GM03348 (cell line): ENCODE results near the gene CPSF4L.
"Not testable (repeated sequence)": the region's sequence is repeated elsewhere in the genome, so short reads cannot be mapped to it uniquely, and the experiment has no call there.

Experiments used
- DNase-seq: peaks from one replicate; pipeline ENCODE4 v3.0.0; 2012; ENCODE audit warnings: low spot score

The CPSF4L gene

DNA sequence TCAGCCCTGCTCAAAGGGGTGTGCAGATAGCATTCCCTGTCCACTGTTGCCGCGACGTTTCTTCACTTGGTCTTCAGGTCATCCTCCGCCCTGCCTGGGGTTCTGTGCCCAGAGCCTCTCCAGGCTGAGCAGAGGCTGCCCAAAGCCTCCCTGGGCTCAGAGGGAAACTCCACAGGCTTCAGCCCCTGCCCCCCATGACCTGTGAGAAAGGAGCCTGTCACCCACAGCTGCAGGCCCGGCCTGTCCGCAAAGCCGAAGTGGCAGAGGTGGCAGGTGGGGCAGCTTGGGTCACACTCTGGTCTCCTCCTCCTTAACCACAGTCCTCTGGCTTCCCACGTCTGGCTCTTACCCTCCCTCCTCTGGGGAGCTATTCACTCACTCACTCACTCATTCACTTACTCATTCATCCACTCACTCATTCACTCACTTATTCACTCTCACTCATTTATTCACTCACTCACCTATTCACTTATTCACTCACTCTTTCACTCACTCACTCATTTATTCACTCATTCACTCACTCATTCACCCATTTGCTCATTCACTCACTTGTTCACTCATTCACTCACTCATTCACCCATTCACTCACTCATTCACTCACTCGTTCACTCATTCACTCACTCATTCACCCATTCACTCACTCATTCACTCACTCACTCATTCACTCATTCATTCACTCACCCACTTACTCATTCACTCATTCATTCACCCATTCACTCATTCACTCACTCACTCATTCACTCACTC, 7.1 kb upstream of the CPSF4L start:
- no peak for DNase-seq

DNA sequence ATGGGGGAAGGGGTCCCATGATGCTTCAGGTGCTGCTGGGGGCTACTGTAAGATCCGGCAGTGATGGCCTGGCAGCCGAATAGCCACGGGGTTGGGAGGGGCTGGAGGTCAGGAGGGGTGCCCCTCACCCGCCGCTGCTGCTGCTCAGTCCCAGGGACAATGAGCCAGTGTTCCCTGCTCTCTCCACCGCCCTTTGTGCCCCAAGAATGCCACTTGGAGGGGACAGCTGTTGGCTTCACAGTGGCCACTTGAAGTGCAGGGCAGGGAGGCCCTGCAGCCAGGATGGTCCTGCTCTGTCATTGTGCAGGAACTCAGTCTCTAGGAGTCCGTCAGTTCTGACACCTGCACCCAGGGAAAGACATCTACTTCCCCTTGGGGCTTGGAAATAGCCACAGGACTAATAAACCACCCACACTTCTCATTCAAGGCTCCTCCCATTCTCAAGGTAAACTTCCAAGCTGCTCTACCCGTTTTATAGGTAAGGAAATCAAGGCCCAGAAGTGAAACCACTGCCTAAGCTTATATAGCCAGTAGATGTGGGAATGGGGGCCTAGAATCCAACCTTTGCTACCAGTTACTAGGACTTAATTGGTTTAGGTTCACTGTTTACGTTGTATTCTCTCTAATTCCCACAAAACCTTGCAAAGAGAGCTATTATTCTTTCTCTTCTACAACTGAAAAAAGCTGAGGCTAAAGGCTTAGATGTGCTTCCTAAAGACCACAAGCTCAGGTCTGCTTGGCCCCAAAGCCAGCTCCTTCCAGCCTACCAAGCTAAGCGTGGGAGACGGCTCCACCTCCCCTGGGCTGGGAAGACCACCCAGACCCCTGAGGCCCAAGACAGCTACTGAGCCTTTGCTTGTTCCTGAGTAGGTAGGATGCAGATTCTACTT, 6.2 kb upstream of the CPSF4L start:
- no peak for DNase-seq

- no peak for DNase-seq
Observed at GRCh38 chr17:73266796-73267195, 5.1 kb upstream of the CPSF4L start.

GRCh38 chr17:73265646-73266640, 4.3 kb upstream of the CPSF4L start:
- DNase-seq = no peak

- DNase-seq = not testable (repeated sequence)
Observed at GRCh38 chr17:73264448-73264847, 2.8 kb upstream of the CPSF4L start.

DNA sequence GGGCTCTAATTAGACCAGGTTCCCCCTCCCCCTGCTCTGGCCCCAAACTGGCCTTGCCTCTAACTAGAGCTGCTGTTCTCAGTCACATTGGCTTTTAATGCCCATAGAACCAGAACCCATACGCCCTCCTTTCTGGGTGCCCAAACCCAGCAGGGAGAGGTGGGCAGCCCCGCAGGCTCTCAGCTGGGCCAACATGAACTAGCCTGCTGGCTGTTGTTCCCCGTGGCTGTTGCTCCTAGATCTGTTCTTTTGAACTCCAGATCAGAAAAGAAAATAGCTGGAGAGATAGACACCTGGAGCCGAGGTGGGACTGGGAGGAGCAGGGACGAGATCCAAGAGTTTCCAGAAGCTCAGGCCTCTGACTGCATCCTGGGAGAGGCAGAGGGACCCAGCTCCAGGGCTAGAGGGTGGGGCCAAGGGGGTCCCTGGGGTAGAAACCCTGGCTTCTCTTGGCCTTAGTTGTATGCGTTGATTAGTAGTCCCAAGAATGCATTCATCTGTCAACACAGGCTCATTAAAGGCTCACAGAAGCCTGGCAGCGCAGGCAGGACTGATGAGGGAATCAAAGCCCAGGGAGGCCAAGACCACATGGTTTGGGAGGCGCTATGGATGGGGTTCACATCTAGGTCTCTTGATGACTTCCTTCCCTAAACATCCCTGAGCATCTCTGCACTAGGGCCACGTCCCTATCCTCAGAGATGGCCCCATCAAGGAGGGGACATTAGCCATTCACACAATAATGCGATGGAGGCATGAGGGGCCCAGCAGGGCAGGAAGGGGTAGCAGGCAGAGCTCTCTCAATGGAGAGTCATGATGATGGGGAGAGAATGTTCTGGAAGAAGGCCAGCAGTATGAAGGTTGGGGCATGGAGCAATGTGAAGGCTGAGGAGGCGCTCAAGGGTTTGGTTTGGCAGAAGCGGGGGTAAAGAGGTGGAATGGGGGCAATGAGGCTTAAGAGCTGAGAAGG, 1.3 kb upstream of the CPSF4L start:
- no peak for DNase-seq

GRCh38 chr17:73261952-73262675, 434 bp upstream of the CPSF4L start:
- DNase-seq = no peak

- no peak for DNase-seq
Observed at GRCh38 chr17:73257516-73257915, 4.2 kb downstream of the CPSF4L start.

DNA sequence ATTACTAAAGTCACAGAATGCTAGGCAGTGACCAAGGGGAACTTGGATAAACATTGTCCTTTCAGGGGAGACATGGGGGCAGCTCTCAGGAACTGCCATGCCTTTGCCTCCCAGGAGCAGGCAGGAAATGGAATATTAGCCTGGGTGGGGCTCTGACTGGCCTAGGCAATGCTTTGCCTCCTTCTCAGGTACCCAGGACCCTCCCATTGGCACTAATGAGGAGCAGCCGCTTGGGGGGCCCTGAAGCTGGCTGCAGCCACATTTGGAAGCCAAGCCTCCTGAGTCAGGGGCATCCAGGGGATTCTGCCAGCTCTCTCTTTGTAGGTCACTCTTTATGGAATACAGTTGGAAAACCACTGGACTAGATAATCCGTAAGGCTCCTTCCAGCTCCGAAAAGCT, 5.5 kb downstream of the CPSF4L start:
- no peak for DNase-seq

GRCh38 chr17:73255671-73256181, 6.0 kb downstream of the CPSF4L start:
- peak; percentile 78 for DNase-seq

DNA sequence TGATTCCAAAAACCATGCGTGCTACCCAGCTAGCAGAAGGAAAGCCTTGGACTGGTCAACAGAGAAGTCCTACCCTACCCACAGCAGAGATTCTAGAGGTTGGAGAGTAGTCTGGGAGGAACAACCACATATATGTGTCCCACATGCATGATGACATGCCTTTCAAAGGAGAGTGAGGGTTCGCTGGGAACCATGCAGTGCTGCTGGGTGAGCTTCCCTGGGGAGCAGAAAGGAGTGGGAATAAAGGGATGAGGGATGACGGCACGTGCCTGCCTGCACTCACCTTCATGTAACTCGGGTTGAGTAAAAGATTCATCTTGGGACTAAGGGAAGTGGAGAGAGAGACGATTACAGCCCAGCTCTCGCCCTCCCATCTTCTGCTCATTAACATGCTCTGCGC, 9.8 kb downstream of the CPSF4L start:
- no peak for DNase-seq

- no peak for DNase-seq
Observed at GRCh38 chr17:73250851-73251640, 10.6 kb downstream of the CPSF4L start.

DNA sequence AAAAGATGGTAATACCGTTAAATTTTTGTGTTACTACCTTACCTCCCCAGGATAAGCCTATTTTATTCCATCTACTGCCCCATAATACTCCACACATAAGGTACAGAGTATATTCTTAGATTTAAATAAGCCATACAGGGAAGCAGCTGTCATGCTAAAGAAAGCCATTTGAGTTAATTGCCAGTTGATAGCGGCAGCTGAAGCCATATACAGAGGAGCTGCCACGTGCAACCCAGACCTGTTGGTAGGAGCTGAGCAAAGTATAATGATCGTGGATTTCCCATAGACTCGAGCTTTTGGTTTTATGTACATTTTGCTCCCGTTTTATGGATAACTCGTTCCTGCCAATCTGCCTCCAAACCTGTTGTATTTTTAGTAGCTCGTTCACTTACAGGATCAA, 12.0 kb downstream of the CPSF4L start:
- no peak for DNase-seq

DNA sequence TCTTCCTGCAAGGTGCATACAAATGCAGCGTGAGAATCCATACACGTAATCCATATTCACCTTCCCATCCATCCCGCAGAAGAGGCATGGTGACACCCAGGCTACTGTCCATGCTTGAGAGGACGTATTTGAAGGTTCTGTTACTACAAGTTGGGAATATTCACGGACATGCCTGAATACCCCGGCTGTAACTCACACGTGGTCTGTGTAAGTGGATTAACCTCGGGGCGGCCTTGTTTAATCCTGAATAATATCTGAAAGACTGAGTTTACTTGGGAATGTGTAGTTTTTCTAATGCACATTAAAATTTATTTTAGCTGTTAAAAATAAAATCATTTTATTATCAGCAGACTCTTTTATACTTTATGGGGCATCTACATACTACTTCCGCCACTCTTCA, 13.1 kb downstream of the CPSF4L start:
- no peak for DNase-seq

- DNase-seq = no peak
Observed at GRCh38 chr17:73247726-73248125, 14.0 kb downstream of the CPSF4L start.

- no peak for DNase-seq
Observed at GRCh38 chr17:73240561-73240960, 21.1 kb downstream of the CPSF4L start.

DNA sequence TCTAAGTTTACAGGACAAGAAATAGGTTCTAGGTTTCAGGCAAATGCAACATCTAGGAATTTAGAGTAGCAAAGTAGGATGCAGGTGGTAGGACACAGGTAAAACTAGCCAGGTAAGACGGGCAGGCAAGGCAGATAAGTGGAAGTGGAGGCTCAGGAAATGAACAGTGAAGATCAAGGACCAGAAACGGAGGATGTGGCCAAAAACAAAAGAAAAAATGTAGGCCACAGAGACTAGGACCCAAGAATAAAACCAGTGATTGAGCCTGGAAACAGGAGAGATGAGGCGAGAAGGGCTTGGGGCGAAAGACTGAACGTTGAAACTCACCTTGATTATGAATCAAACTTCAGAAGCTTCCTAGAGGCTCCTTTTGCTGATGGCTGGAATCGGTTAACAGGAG, 24.0 kb downstream of the CPSF4L start:
- DNase-seq = no peak

DNA sequence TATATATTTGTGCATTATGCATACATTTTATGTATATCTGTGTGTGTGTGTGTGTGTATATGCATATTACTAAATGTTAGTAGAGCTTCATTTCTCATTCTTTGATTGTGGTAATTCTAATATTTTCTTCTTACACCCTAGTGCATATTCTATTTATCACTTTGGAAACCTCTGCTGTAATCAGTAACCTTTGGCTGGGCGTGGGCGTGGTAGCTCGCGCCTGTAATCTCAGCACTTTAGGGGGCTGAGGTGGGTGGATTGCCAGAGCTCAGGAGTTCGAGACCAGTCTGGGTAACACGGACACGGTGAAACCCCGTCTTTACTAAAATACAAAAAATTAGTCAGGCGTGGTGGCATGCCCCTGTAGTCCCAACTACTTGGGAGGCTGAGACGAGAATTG, 26.9 kb downstream of the CPSF4L start:
- DNase-seq = no peak
